Hepatocyte (in vitro differentiated cells): ENCODE data around the gene DOCK4. TPM values are rescaled to one million over a fixed set of nuclear protein-coding genes. Genes with fewer than 3 reads are reported as not detected.

Source experiments
- DNase-seq: peaks from one replicate; pipeline ENCODE4 v3.0.0-alpha.2; 2016; ENCODE audit warnings: low spot score
- H2AFZ ChIP-seq: fragments of 200-600 bp; sonication (generic); 2 replicates; pipeline ENCODE4 v1.6.0; 2016; ENCODE audit warnings: antibody characterized with exemption, mild to moderate bottlenecking
- H3K27ac ChIP-seq: fragments of 200-600 bp; sonication (generic); 2 replicates; pipeline ENCODE4 v1.5.1; 2016; ENCODE audit warnings: mild to moderate bottlenecking
- H3K27me3 ChIP-seq: fragments of 200-600 bp; sonication (generic); 2 replicates; pipeline ENCODE4 v1.6.1; 2016
- H3K36me3 ChIP-seq: fragments of 200-600 bp; sonication (generic); replicated peaks from 2 replicates; pipeline ENCODE4 v1.5.1; 2016; ENCODE audit warnings: low read depth; ENCODE audit not compliant: insufficient read depth
- H3K4me1 ChIP-seq: fragments of 200-600 bp; sonication (generic); 2 replicates; pipeline ENCODE4 v1.5.1; 2016; ENCODE audit warnings: mild to moderate bottlenecking, moderate library complexity; ENCODE audit not compliant: insufficient read depth
- H3K4me2 ChIP-seq: fragments of 200-600 bp; sonication (generic); 2 replicates; pipeline ENCODE4 v1.6.0; 2016
- H3K4me3 ChIP-seq: fragments of 200-600 bp; sonication (generic); 2 replicates; pipeline ENCODE4 v1.5.1; 2016; ENCODE audit warnings: mild to moderate bottlenecking
- H3K79me2 ChIP-seq: fragments of 200-600 bp; sonication (generic); 2 replicates; pipeline ENCODE4 v1.6.0; 2017; ENCODE audit warnings: mild to moderate bottlenecking
- H3K9me2 ChIP-seq: fragments of 200-600 bp; sonication (generic); replicated peaks from 2 replicates; pipeline ENCODE4 v1.6.0; 2017; ENCODE audit warnings: mild to moderate bottlenecking; ENCODE audit not compliant: insufficient read depth
- H3K9me3 ChIP-seq: fragments of 200-600 bp; sonication (generic); 2 replicates; pipeline ENCODE4 v1.5.1; 2016; ENCODE audit warnings: low read depth, mild to moderate bottlenecking
- H4K20me1 ChIP-seq: fragments of 200-600 bp; sonication (generic); 2 replicates; pipeline ENCODE4 v1.6.0; 2016; ENCODE audit warnings: mild to moderate bottlenecking; ENCODE audit not compliant: insufficient read depth, poor library complexity, severe bottlenecking
- EZH2 ChIP-seq: fragments of 200-600 bp; sonication (generic); IDR thresholded peaks from 2 replicates; pipeline ENCODE4 v1.6.1; 2016; ENCODE audit warnings: antibody characterized with exemption, mild to moderate bottlenecking, borderline replicate concordance
- EZH2phosphoT487 ChIP-seq: fragments of 200-600 bp; sonication (generic); IDR thresholded peaks from one replicate; pipeline ENCODE4 v1.6.1; 2018; ENCODE audit warnings: antibody characterized with exemption, mild to moderate bottlenecking, low read depth, moderate library complexity; ENCODE audit not compliant: unreplicated experiment, severe bottlenecking
- WGBS: methylation state at CpG from one replicate; pipeline ENCODE4 v1.1.6; 2016; ENCODE audit warnings: low lambda C conversion rate; ENCODE audit errors: missing lambda C conversion rate; 5-methylcytosine and 5-hydroxymethylcytosine counted together
- polyA plus RNA-seq: library from polyadenylated mRNA; unstranded; fragments of >200 nt; fragmentation: Nextera tagmentation; extraction: Ambion mirVana; gene quantifications from 2 replicates; pipeline ENCODE4 v1.2.1, GENCODE V29; 2016
- total RNA-seq: library from RNA; depleted of rRNA; stranded (reverse); fragments of >200 nt; gene quantifications from 2 replicates; pipeline ENCODE4 v1.2.3, GENCODE V29; 2014
- TF ChIP-seq, protein P1 (sequence below): fragments of 200-600 bp; sonication (generic); IDR thresholded peaks from 2 replicates; pipeline ENCODE4 v1.5.1; 2016; ENCODE audit warnings: antibody characterized with exemption, mild to moderate bottlenecking; ENCODE audit not compliant: poor library complexity

Gene DOCK4
- total and polyA plus RNA-seq, 2 experiments from 2014 or later = 4.4 to 22.9 TPM

DNA sequence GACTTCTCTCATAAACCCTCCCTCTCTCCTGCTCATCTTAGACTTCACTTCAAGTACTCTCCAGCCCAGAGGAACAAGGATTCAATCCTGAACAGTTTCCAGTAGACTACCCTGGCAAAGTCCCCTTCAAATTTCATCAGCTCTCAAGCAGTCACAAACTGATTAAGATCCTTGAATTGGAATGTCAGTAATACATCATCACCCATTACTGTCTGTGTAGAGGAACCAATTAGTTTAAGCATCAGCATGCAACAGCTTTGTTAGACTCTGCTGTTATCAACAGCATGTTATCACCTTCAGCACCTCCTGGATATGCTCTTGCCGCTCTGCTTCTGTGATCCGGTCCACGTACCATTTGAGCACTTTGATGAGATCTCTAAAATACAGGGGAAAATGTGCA, 336.9 kb downstream of the DOCK4 start:
- 95% methylated on average over 3 of the region's 3 CpGs for WGBS

DNA sequence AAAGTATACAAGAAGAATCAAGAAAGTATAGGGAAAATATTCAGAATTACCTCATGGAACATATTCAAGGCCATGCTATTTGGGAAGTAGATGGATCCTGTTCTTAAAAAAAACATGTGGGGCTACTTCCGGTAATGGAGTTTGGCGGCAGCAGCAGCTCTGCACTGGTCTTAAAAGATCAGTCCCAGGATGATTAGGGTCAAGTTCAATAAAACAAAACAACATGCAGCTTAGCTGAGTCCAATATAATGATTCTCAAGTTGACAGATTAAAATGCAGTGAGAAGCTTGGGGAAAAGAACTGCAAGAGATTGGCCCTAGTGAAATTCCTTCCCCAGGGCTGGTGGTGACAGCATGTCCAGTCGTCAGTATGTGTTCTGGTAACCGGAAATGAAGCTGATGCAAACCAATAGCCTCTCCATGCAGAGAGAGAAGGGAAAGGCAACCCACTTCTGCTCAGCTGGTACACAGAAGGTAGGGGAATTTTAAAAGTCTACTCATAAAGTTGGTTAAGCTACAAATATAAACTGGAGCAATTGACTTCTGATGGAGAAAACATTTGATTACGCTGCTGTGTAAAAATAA, 338.8 kb downstream of the DOCK4 start:
- Histone ChIP-seq H3K4me3 (no peak overlapping the region), H4K20me1 (no peaks in the 10 kb centered on the region), H3K4me1 (peaks cover under 1% of the 10 kb centered on the region), H3K9me2 (no peaks in the 10 kb centered on the region), H2AFZ (no peak overlapping the region), H3K27me3 (no peaks in the 10 kb centered on the region), H3K4me2 (no peak overlapping the region), H3K79me2 (no peaks in the 10 kb centered on the region), H3K36me3 (no peaks in the 10 kb centered on the region), H3K9me3 (no peaks in the 10 kb centered on the region), H3K27ac (no peak overlapping the region)
- 61% methylated on average over 5 of the region's 5 CpGs for WGBS
- no peak for TF ChIP-seq EZH2phosphoT487
- no peak for TF ChIP-seq EZH2
- TF ChIP-seq, protein P1, sequence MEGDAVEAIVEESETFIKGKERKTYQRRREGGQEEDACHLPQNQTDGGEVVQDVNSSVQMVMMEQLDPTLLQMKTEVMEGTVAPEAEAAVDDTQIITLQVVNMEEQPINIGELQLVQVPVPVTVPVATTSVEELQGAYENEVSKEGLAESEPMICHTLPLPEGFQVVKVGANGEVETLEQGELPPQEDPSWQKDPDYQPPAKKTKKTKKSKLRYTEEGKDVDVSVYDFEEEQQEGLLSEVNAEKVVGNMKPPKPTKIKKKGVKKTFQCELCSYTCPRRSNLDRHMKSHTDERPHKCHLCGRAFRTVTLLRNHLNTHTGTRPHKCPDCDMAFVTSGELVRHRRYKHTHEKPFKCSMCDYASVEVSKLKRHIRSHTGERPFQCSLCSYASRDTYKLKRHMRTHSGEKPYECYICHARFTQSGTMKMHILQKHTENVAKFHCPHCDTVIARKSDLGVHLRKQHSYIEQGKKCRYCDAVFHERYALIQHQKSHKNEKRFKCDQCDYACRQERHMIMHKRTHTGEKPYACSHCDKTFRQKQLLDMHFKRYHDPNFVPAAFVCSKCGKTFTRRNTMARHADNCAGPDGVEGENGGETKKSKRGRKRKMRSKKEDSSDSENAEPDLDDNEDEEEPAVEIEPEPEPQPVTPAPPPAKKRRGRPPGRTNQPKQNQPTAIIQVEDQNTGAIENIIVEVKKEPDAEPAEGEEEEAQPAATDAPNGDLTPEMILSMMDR = no peak
- no peak for DNase-seq

More for the DNA sequence above, 336.9 kb downstream of the DOCK4 start:
- no peak for DNase-seq
- Histone ChIP-seq H3K79me2 (no peaks in the 10 kb centered on the region), H3K27me3 (no peaks in the 10 kb centered on the region), H3K36me3 (no peaks in the 10 kb centered on the region), H3K27ac (no peak overlapping the region), H3K9me2 (no peaks in the 10 kb centered on the region), H3K4me1 (peaks cover 15% of the 10 kb centered on the region), H2AFZ (no peak overlapping the region), H3K4me2 (no peak overlapping the region), H4K20me1 (no peaks in the 10 kb centered on the region), H3K9me3 (no peaks in the 10 kb centered on the region), H3K4me3 (no peak overlapping the region)
- TF ChIP-seq EZH2phosphoT487 (no peak), EZH2 (no peak)
- TF ChIP-seq, protein P1 = no peak

DNA sequence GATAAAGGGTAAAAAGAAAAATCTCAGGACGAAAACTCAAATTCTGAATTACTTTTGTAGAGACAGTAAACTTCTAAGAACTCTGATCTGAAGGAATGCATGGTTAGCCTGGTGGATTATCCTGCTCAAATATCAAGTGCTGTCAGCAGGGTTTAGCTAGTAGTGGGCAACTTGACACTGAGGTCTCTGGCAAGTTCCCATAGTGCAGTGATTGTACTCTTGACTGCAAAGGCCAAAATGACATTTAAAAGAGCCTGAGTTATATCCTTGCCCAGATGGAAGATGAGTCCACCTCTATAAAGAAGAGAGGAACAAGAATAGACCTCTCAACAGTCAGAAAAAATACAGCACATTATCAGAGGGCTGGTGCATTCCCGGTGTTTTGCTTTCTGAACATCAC, 339.4 kb downstream of the DOCK4 start:
- Histone ChIP-seq H2AFZ (no peak overlapping the region), H3K27me3 (no peaks in the 10 kb centered on the region), H3K4me3 (no peak overlapping the region), H3K36me3 (no peaks in the 10 kb centered on the region), H3K4me1 (no peaks in the 10 kb centered on the region), H3K9me3 (no peaks in the 10 kb centered on the region), H3K9me2 (no peaks in the 10 kb centered on the region), H3K4me2 (no peak overlapping the region), H4K20me1 (no peaks in the 10 kb centered on the region), H3K79me2 (no peaks in the 10 kb centered on the region), H3K27ac (no peak overlapping the region)
- TF ChIP-seq, protein P1 = no peak
- TF ChIP-seq EZH2 (no peak), EZH2phosphoT487 (no peak)
- DNase-seq = no peak
- 88% methylated on average over 2 of the region's 2 CpGs for WGBS

DNA sequence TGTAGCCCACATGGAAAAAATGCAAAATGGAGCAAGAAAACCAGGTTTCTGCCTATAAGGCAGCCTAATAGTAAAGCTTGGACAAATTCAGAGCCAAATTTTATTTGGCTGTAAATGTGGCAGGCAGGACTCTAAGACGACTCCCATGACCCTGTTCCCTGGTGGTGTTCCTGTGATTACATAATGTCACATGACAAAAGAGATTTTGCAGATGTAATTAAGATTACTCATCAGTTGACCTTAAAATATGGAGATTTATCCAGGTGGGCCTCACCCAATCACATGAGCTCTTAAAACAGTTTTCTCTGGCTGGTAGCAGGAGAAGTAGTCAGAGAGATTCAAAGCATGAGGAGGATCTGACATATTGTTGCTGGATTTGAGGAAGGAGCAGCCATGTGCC, 340.8 kb downstream of the DOCK4 start:
- no peaks in the 10 kb centered on the region for H3K36me3 ChIP-seq
- no peaks in the 10 kb centered on the region for H3K79me2 ChIP-seq
- no peak overlapping the region for H3K4me3 ChIP-seq
- no peaks in the 10 kb centered on the region for H3K9me2 ChIP-seq
- H3K4me2 ChIP-seq = no peak overlapping the region
- H4K20me1 ChIP-seq = no peaks in the 10 kb centered on the region
- no peak for DNase-seq
- H2AFZ ChIP-seq = no peak overlapping the region
- H3K9me3 ChIP-seq = no peaks in the 10 kb centered on the region
- no peaks in the 10 kb centered on the region for H3K27me3 ChIP-seq
- 76% methylated on average over 1 of the region's 1 CpG for WGBS
- no peaks in the 10 kb centered on the region for H3K4me1 ChIP-seq
- H3K27ac ChIP-seq = no peak overlapping the region
- TF ChIP-seq EZH2phosphoT487 (no peak), EZH2 (no peak)
- TF ChIP-seq, protein P1 = no peak
